ENCODE results near the gene ARID3B. TPM values are rescaled to one million over a fixed set of nuclear protein-coding genes. Genes with fewer than 3 reads are reported as not detected.

ARID3B gene
- total and polyA plus RNA-seq, 2 of the 13 experiments (the other 11 are each of a cell fraction or from before 2014, with no cell fraction given): 5.3 to 12.8 TPM

DNA sequence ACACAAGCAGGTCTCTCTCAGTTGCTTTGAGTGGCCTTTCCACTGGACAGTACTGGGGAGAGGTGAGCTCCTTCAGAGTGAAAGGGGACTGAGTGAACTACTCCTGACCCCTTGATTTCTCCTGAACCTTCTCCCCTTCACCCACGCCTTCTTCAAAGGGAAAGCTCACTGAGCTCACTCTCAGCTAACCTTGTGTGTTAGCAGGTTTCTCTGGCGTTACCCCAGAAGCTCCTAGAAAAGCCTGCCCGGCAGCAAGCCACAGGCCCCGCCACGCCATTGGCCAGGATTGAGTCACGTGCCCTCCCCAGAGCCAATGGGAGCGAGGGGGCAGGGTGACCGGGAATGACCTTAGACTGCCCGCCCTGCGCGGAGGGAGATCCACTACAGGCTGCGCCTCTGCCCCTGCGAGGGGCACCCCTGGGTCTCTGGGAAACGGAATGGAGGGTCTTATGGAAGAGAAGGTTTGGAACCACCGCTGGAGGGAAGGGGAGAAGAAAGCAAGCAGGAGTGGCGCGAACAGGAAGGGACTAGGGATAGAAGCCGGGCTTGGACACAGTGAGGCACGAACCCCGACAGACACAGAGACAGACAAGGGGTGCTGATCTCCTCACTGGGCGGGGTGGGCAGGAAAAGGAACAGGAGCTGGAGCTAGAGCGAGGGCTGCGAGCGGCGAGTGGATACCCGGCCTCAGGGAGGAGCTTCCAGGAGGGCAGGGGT is 57.3 kb downstream of the ARID3B start (continued):
- TF ChIP-seq MATR3 (CRISPR knock-in tag; IDR thresholded peaks at IDR 0.05) (no peak), SCMH1 (CRISPR knock-in tag; IDR thresholded peaks at IDR 0.05; ENCODE audit: borderline replicate concordance) (no peak), ZNF251 (CRISPR knock-in tag; IDR thresholded peaks at IDR 0.05) (no peak), ISX (CRISPR knock-in tag; conservative IDR thresholded peaks at IDR 0.05) (no peak), ZNF329 (CRISPR knock-in tag; IDR thresholded peaks at IDR 0.05; ENCODE audit: low read depth) (0 out of 2 replicates have a peak, but pooled peaks have one; percentile 67), ELF3 (CRISPR knock-in tag; IDR thresholded peaks at IDR 0.05) (peak; percentile 46; the same call in 1 of the 2 replicates), SIN3A (IDR thresholded peaks at IDR 0.05; ENCODE audit: borderline replicate concordance, low read depth, low read length) (peak; percentile 37; the same call in 1 of the 2 replicates), ZNF557 (CRISPR knock-in tag; IDR thresholded peaks at IDR 0.05) (no peak), ATF1 (CRISPR knock-in tag; IDR thresholded peaks at IDR 0.05) (no peak), ZNF850 (CRISPR knock-in tag; conservative IDR thresholded peaks at IDR 0.05) (no peak), RARA (CRISPR knock-in tag; IDR thresholded peaks at IDR 0.05) (peak; percentile 57; the same call in 1 of the 2 replicates), ZNF205 (CRISPR knock-in tag; IDR thresholded peaks at IDR 0.05) (no peak), SYNCRIP (IDR thresholded peaks at IDR 0.05; ENCODE audit: insufficient read depth, low read depth, low read length) (no peak), CHD2 (IDR thresholded peaks at IDR 0.05; ENCODE audit: low read depth, low read length) (peak; percentile 52; the same call in 1 of the 2 replicates), TSC22D2 (CRISPR knock-in tag; IDR thresholded peaks at IDR 0.05; ENCODE audit: borderline replicate concordance) (peak; percentile 38; the same call in 1 of the 2 replicates), ZNF782 (CRISPR knock-in tag; IDR thresholded peaks at IDR 0.05; ENCODE audit: borderline replicate concordance) (no peak), HMG20A (CRISPR knock-in tag; IDR thresholded peaks at IDR 0.05; ENCODE audit: borderline replicate concordance) (no peak), TBP (CRISPR knock-in tag; IDR thresholded peaks at IDR 0.05) (no peak), XBP1 (CRISPR knock-in tag; IDR thresholded peaks at IDR 0.05) (no peak), ZSCAN30 (CRISPR knock-in tag; IDR thresholded peaks at IDR 0.05) (no peak), ZNF652 (CRISPR knock-in tag; IDR thresholded peaks at IDR 0.05; ENCODE audit: borderline replicate concordance, low read depth) (no peak), MZF1 (CRISPR knock-in tag; IDR thresholded peaks at IDR 0.05; ENCODE audit: borderline replicate concordance) (no peak), EHMT2 (IDR thresholded peaks at IDR 0.05; ENCODE audit: borderline replicate concordance, low read depth, low read length) (no peak)
- TF ChIP-seq, protein P1, sequence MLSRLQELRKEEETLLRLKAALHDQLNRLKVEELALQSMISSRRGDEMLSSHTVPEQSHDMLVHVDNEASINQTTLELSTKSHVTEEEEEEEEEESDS (CRISPR knock-in tag; IDR thresholded peaks at IDR 0.05; ENCODE audit: borderline replicate concordance): no peak
- TF ChIP-seq, protein P2, sequence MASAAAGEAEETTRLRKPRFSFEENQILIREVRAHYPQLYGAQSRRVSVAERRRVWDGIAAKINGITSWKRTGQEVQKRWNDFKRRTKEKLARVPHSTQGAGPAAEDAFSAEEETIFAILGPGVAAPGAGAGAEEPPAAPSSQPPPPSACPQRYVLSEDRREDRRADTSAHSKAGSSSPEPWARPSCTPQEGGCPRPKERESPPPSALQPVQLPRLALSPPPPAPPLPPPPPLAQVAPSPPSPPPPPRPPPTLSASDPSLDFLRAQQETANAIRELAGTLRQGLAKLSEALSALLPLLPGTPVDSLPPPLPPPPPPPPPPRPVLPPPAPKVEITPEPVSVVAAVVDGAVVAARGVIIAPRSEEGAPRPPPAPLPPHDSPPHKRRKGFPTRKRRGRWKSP (CRISPR knock-in tag; IDR thresholded peaks at IDR 0.05): no peak
- TF ChIP-seq, protein P3, sequence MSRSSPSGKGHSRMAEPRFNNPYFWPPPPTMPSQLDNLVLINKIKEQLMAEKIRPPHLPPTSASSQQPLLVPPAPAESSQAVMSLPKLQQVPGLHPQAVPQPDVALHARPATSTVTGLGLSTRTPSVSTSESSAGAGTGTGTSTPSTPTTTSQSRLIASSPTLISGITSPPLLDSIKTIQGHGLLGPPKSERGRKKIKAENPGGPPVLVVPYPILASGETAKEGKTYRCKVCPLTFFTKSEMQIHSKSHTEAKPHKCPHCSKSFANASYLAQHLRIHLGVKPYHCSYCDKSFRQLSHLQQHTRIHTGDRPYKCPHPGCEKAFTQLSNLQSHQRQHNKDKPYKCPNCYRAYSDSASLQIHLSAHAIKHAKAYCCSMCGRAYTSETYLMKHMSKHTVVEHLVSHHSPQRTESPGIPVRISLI (CRISPR knock-in tag; IDR thresholded peaks at IDR 0.05; ENCODE audit: borderline replicate concordance): no peak
- TF ChIP-seq, protein P4, sequence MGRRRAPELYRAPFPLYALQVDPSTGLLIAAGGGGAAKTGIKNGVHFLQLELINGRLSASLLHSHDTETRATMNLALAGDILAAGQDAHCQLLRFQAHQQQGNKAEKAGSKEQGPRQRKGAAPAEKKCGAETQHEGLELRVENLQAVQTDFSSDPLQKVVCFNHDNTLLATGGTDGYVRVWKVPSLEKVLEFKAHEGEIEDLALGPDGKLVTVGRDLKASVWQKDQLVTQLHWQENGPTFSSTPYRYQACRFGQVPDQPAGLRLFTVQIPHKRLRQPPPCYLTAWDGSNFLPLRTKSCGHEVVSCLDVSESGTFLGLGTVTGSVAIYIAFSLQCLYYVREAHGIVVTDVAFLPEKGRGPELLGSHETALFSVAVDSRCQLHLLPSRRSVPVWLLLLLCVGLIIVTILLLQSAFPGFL (CRISPR knock-in tag; IDR thresholded peaks at IDR 0.05): no peak

All from HepG2 (cell line).